ENCODE results near the gene PVRIG. TPM values are rescaled to one million over a fixed set of nuclear protein-coding genes. Genes with fewer than 3 reads are reported as not detected.
"Not testable (repeated sequence)": the region's sequence is repeated elsewhere in the genome, so short reads cannot be mapped to it uniquely, and the experiment has no call there.

Gene PVRIG
- total RNA-seq, 1 experiment from 2014 or later, result 0.70 TPM

DNA sequence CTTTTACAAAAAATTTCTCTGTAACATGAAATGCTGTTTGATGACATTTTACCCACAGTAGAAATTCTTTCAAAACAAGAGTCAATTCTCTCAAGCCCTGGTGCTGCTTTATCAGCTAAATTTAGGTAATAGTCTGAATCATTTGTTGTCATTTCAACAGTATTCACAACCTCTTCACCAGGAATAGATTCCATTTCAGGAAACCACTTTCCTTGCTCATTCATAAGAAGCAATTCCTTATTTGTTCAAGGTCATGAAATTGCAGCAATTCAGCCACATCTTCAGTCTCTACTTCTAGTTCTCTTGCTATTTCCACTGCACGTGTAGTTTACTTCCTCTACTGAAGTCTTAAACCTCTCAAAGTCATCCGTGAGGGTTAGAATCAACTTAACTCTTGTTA, 28.0 kb upstream of the PVRIG start:
- no peaks in the 10 kb centered on the region for H3K79me1 ChIP-seq (ENCODE audit: insufficient read depth, low read depth, low read length, poor library complexity, severe bottlenecking)
- H3K14ac ChIP-seq (ENCODE audit: insufficient read depth, low read length), result no peak overlapping the region
- DNase-seq, result no peak
- H3K9ac ChIP-seq (ENCODE audit: extremely low read depth, insufficient read length, low read length), result no peak overlapping the region
- no CpG with 5 or more reads among the region's 2 CpGs for WGBS (ENCODE audit: extremely low coverage, insufficient read length, low lambda C conversion rate)
- H3K79me2 ChIP-seq (ENCODE audit: insufficient read depth, low read length), result no peaks in the 10 kb centered on the region
- H4K91ac ChIP-seq (ENCODE audit: insufficient read length, low read depth, low read length), result no peak overlapping the region
- H2BK12ac ChIP-seq (ENCODE audit: insufficient read length, low read depth, low read length), result no peak overlapping the region
- Mint-ChIP-seq H3K9me3 (no peaks in the 10 kb centered on the region), H3K36me3 (ENCODE audit: insufficient read depth in 1 of 3, low read depth in 3 of 3) (no peaks in the 10 kb centered on the region), H3K27me3 (ENCODE audit: low read depth) (peaks cover 13% of the 10 kb centered on the region), H3K27ac (no peak overlapping the region), H3K4me1 (peaks cover 3 to 4% of the 10 kb centered on the region in 2 experiments; a peak in 2 of 4 replicates), H3K4me3 (no peak overlapping the region)
- no peaks in the 10 kb centered on the region; the same call in 1 of the 2 replicates for H3K27me3 ChIP-seq (ENCODE audit: insufficient read depth, low read length)
- H3T11ph ChIP-seq (ENCODE audit: low read length), result no peak overlapping the region
- no peak overlapping the region for H3K18ac ChIP-seq (ENCODE audit: insufficient read length, low read depth, low read length)
- H3K23ac ChIP-seq (ENCODE audit: insufficient read length, low read depth, low read length), result no peak overlapping the region
- no peaks in the 10 kb centered on the region for H4K20me1 ChIP-seq (ENCODE audit: control insufficient read depth, insufficient read depth, insufficient read length)
- TF ChIP-seq, protein P1, sequence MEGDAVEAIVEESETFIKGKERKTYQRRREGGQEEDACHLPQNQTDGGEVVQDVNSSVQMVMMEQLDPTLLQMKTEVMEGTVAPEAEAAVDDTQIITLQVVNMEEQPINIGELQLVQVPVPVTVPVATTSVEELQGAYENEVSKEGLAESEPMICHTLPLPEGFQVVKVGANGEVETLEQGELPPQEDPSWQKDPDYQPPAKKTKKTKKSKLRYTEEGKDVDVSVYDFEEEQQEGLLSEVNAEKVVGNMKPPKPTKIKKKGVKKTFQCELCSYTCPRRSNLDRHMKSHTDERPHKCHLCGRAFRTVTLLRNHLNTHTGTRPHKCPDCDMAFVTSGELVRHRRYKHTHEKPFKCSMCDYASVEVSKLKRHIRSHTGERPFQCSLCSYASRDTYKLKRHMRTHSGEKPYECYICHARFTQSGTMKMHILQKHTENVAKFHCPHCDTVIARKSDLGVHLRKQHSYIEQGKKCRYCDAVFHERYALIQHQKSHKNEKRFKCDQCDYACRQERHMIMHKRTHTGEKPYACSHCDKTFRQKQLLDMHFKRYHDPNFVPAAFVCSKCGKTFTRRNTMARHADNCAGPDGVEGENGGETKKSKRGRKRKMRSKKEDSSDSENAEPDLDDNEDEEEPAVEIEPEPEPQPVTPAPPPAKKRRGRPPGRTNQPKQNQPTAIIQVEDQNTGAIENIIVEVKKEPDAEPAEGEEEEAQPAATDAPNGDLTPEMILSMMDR (conservative IDR thresholded peaks at IDR 0.05), result no peak
- H2BK120ac ChIP-seq (ENCODE audit: low read depth, low read length, poor library complexity, severe bottlenecking), result no peak overlapping the region
- H3K56ac ChIP-seq (ENCODE audit: insufficient read length, low read depth, low read length), result no peak overlapping the region
- H3K4ac ChIP-seq (ENCODE audit: low read depth, low read length), result no peak overlapping the region
- H2BK5ac ChIP-seq (ENCODE audit: insufficient read length, low read length), result no peak overlapping the region
- H3K23me2 ChIP-seq (ENCODE audit: insufficient read length, low read depth, low read length, poor library complexity, severe bottlenecking), result no peaks in the 10 kb centered on the region
- H3K4me2 ChIP-seq (ENCODE audit: insufficient read depth, insufficient read length, low read length), result no peak overlapping the region
- H3K27ac ChIP-seq (ENCODE audit: insufficient read length, low read depth, low read length), result no peak overlapping the region
- no peak overlapping the region for H4K8ac ChIP-seq (replicated peaks; ENCODE audit: insufficient read length, low read depth, low read length)
- H2AK5ac ChIP-seq (ENCODE audit: insufficient read length, low read length), result no peak overlapping the region
- H2AFZ ChIP-seq (ENCODE audit: low read length), result no peak overlapping the region
- H3K9me3 ChIP-seq (ENCODE audit: control insufficient read depth, low read depth, low read length), result no peaks in the 10 kb centered on the region
- H3K4me1 ChIP-seq (ENCODE audit: insufficient read depth, low read length), result no peaks in the 10 kb centered on the region
- H2BK15ac ChIP-seq (ENCODE audit: low read depth, low read length), result no peak overlapping the region
- no peak overlapping the region for H4K5ac ChIP-seq (ENCODE audit: insufficient read length, low read depth, low read length)
- no peak overlapping the region for H2BK20ac ChIP-seq (ENCODE audit: low read depth, low read length, poor library complexity, severe bottlenecking)

DNA sequence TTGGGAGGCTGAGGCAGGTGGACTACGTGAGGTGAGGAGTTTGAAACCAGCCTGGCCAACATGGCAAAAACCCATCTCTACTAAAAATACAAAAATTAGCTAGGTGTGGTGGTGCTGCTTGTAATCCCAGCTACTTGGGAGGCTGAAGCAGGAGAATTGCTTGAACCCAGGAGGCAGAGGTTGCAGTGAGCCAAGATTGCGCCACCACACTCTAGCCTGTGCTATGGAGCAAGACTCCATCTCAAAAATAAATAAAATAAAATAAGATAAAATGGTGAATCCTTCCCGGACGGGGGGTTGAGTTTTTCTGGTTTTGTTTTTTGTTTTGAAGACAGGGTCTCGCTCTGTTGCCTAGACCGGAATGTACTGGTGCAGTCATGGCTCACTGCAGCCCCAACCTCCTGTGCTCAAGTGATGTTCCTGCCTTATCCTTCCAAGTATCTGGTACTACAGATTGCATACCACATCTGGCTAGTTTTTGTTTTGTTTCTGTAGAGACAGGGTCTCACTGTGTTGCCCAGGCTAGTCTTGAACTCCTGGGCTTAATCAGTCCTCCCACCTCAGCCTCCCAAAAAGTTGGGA, 27.4 kb upstream of the PVRIG start:
- not testable (repeated sequence) for H3K79me1 ChIP-seq (ENCODE audit: insufficient read depth, low read depth, low read length, poor library complexity, severe bottlenecking); H2AFZ ChIP-seq (ENCODE audit: low read length); H3K4me1 ChIP-seq (ENCODE audit: insufficient read depth, low read length); H3K27ac Mint-ChIP-seq; H3K23me2 ChIP-seq (ENCODE audit: insufficient read length, low read depth, low read length, poor library complexity, severe bottlenecking); H3K79me2 ChIP-seq (ENCODE audit: insufficient read depth, low read length); H3K9me3 ChIP-seq (ENCODE audit: control insufficient read depth, low read depth, low read length); H2BK15ac ChIP-seq (ENCODE audit: low read depth, low read length); H2BK20ac ChIP-seq (ENCODE audit: low read depth, low read length, poor library complexity, severe bottlenecking); H3K36me3 Mint-ChIP-seq (ENCODE audit: insufficient read depth in 1 of 3, low read depth in 3 of 3); H3K4ac ChIP-seq (ENCODE audit: low read depth, low read length); H3K23ac ChIP-seq (ENCODE audit: insufficient read length, low read depth, low read length); H3K9me3 Mint-ChIP-seq; H2AK5ac ChIP-seq (ENCODE audit: insufficient read length, low read length); H4K5ac ChIP-seq (ENCODE audit: insufficient read length, low read depth, low read length); H3K56ac ChIP-seq (ENCODE audit: insufficient read length, low read depth, low read length); H3K27me3 ChIP-seq (ENCODE audit: insufficient read depth, low read length); H4K91ac ChIP-seq (ENCODE audit: insufficient read length, low read depth, low read length); H4K8ac ChIP-seq (replicated peaks; ENCODE audit: insufficient read length, low read depth, low read length); H3T11ph ChIP-seq (ENCODE audit: low read length); H2BK120ac ChIP-seq (ENCODE audit: low read depth, low read length, poor library complexity, severe bottlenecking); H4K20me1 ChIP-seq (ENCODE audit: control insufficient read depth, insufficient read depth, insufficient read length); H2BK5ac ChIP-seq (ENCODE audit: insufficient read length, low read length); H3K4me2 ChIP-seq (ENCODE audit: insufficient read depth, insufficient read length, low read length); H3K4me3 Mint-ChIP-seq; H2BK12ac ChIP-seq (ENCODE audit: insufficient read length, low read depth, low read length); H3K14ac ChIP-seq (ENCODE audit: insufficient read depth, low read length); H3K4me1 Mint-ChIP-seq; DNase-seq; H3K18ac ChIP-seq (ENCODE audit: insufficient read length, low read depth, low read length); H3K9ac ChIP-seq (ENCODE audit: extremely low read depth, insufficient read length, low read length); H3K27ac ChIP-seq (ENCODE audit: insufficient read length, low read depth, low read length)
- H3K27me3 Mint-ChIP-seq (ENCODE audit: low read depth), result peaks cover 15% of the 10 kb centered on the region
- WGBS (ENCODE audit: extremely low coverage, insufficient read length, low lambda C conversion rate), result no CpG with 5 or more reads among the region's 6 CpGs

All from H9 (cell line).